Stimulated activated CD4-positive, alpha-beta T cell treated with anti-CD3 and anti-CD28 coated beads, Interleukin-15, amount 100 ng/mL, for 24 hours (primary cell): ENCODE measurements around the gene FAM236A.
"Not testable (repeated sequence)": the region's sequence is repeated elsewhere in the genome, so short reads cannot be mapped to it uniquely, and the experiment has no call there.

Experiments used
- DNase-seq: peaks from one replicate; pipeline ENCODE4 v3.0.0-alpha.2; 2020

The FAM236A gene

DNA sequence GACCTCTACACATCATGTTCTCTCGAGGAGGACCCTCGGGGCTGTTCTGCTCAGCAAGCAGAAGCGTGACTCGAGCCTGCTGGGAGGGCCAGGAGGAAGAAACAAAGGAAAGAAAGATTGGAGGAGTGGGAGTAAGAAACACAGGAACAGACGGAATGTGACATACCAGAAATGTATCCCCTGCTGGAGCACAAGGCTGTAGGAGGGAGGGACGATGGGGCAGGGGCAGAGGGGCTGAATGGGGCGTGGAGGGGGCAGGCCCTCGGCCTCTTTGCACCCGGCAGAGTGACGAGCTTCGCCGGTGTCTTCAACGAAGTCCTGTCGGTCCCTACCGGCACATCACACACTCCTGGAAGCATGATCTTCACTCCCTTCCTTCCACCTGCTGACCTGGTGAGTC is at the start of gene FAM236A:
Gene FAM236A (plus strand): TSS at position 301 of the 400 bp plus-strand sequence. CDS start 57 bp downstream, at position 358.
- DNase-seq: not testable (repeated sequence)

DNA sequence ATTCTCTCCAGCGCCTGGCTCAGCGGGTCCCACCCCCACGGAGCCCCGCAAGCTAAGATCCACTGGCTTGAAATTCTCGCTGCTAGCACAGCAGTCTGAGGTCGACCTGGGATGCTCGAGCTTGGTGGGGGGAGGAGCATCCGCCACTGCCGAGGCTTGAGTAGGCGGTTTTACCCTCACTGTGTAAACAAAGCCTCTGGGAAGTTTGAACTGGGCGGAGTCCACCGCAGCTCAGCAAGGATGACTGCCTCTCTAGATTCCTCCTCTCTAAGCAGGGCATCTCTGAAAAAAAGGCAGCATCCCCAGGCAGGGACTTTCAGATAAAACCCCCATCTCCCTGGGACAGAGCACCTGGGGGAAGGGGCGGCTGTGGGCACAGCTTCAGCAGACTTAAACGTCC is 48.3 kb upstream of the FAM236A start:
- not testable (repeated sequence) for DNase-seq

DNA sequence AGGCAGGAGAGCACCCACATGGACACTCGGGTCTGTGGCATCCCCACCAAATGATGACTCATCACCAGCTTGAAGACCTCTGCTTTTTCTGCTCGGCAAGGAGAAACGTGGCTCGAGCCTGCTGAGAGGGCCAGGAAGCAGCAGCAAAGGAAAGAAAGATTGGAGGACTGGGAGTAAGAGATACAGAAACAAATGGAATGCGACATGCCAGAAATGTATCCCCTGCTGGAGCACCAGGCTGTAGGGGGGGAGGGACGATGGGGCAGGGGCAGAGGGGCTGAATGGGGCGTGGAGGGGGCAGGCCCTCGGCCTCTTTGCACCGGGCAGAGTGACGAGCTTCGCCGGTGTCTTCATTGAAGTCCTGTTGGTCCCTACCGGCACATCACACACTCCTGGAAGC is 25.7 kb upstream of the FAM236A start, which contains the start of gene FAM236C:
Gene FAM236C (plus strand): TSS at position 301 of the 400 bp plus-strand sequence. CDS start 100 bp downstream, outside the sequence.
- not testable (repeated sequence) for DNase-seq

DNA sequence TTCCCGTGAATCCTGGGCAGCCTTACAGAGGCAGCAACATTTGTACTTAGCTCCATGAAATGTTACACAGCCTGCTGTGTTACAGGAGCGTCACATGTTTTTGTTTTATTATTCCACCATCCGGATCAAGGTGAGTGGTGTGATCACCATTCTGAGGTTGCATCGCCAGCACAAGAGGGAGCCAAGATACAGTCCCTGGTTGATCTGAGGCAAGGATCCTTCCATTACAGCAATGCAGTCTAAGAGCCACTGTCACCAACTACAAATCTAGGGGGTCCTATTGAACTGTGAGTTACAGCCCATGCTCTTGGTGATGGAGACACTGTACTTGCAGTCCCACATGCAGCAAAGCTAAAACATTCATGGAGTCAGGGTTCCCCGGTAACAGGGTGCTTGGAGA is 21.9 kb upstream of the FAM236A start:
- peak; percentile 0 for DNase-seq

DNA sequence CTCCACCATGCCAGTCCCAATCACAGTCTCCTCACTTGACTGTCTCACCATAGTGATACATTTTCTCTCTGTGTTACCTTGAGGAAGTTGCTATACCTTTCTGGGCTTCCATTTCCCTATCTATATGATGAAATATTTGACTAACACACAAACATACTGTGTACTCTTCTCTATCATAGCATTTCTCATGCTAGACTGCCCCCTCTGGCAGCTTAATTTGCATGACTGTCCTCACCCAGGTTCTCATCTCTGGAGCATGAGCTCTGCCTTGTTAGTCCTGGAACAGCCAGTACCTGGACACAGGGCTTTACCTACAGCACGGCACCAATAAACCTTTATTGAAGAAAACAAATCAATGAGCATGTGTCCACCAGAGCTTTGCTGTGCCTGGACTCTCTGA is 5.7 kb upstream of the FAM236A start:
- not testable (repeated sequence) for DNase-seq

DNA sequence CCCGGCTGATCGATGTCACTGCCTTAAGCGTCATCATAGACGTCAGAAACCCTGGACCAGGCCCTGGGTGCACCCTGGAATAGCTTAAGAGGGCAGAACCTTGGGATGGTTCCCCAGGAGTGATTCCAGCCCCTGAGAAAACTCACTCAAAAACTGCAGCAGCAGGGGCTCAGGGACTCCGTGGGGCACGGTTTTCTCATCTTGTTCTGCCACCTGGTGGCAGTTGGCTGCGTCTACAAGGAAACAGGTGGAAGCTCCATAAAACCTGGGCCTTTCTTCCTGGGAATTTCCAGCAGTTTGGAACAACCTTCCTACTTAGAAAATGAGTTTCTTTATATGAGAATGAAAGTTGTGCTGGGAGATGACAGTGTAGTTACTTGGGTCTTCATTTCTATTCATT is 1.6 kb upstream of the FAM236A start:
- DNase-seq: not testable (repeated sequence)

DNA sequence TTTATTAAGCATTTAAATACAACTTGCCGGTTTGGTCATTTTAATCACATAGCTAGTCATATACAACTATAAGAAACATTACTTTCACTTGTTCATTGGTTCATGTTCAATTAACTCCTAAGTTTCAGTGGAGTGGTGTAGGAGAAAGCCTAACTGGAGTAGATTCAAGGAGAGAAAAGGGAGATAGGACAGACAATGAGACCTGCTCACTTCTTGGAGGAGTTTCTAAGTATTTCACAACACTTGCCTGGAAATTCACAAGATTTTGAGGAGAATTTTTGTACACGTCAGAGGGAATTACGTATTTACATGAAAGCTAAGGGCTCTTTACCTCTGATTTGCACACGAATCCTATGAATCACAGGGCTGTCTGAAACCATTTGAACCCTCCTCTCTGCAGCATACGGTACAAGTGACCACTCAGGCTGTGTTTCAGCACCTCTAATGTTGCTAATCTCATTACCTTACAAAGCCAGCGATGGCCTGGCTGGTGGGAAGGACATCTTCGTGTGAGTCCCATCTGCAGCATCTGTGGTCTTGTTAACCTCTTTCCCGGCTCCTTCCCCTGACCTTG is 1.0 kb upstream of the FAM236A start:
- DNase-seq: not testable (repeated sequence)

DNA sequence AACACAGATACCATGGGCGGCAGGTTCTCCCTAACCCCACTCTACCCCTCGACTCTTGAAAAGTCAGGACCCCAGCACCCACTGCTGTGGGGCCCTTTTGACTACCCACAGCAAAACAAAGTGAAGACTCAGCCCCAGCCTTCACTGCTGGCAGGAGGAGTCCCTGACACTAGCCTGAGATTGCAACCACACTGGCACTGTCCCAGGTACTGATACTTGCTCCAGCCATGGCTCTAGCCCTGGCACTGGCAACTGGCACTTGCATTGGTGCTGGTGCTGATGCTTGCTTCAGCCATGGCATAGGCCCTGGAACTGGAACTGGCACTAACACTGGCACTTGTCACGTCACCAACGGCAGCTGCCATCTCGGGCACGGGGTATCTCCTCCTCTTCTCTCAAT is 4.3 kb downstream of the FAM236A start:
- DNase-seq: not testable (repeated sequence)

DNA sequence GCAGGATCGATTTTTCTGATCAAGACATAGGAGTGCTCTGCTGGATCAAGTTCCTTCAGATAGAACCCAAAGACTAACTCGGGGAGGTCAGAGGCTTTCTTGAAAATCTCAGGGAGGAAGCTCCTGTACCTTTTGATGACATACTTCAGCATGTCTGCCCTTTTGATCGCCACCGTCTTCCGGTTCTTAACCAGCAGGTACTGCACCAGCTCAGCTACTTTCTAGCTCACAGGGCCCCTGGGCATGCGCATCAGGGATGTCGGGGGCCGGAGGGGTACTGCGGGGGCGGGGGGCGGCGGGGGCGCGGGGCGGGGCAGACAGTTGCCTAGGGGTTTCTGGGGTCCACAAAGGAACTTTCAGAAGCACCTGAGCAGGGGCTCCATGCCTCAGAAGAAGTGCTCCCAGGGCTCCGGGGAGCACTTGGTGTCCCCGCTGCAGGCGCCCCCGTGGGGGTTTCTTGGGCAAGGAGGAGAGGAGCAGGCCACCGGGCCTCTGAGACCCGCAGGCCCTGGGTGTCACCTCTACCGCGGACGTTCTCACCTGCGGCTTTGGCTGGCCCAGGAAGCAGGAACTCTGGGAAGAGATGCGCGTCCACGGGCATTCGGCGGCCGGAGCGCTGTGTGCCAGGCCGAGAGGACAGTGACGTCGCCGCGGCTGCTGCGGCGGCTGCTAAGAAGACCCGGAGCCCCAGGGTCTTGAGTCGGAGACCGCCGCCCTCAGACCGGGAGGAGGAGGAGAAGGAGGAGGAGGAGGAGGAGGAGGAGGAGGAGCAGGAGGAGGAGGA is 5.2 kb downstream of the FAM236A start:
- DNase-seq: not testable (repeated sequence)

DNA sequence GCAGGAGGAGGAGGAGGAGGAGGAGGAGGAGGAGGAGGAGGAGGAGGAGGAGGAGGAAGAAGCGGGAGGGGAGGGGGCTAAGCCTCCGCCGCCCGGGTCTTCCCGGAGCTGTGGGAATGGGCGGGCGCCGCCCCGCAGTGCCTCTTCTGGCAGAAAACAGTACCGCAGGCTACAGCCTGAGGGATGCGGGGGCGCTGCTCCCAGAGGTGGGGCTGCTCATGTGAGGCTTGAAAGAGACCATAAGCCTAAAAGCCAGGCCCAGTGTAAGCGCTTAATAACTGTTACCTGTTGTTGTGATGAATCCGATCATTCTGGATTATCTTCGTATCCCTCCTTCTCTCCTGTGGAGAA is 5.8 kb downstream of the FAM236A start, which contains the start of gene DMRTC1:
Gene DMRTC1 (minus strand): TSS at position 19 of the 351 bp plus-strand sequence. CDS start 68,143 bp downstream, outside the sequence.
- DNase-seq: not testable (repeated sequence)

DNA sequence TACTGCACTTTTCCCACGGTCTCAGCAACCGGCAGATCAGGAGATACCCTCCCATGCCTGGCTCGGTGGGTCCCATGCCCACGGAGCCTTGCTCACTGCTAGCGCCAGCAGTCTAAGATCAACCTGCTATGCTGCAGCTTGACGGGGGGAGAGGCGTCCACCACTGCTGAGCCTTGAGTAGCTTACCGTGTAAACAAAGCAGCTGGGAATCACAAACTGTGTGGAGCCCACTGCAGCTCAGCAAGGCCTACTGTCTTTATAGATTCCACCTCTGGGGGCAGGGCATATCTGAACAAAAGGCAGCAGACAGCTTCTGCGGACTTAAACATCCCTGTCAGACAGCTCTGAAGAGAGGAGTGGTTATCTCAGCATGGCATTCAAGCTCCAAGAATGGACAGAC is 22.0 kb downstream of the FAM236A start:
- DNase-seq: not testable (repeated sequence)

DNA sequence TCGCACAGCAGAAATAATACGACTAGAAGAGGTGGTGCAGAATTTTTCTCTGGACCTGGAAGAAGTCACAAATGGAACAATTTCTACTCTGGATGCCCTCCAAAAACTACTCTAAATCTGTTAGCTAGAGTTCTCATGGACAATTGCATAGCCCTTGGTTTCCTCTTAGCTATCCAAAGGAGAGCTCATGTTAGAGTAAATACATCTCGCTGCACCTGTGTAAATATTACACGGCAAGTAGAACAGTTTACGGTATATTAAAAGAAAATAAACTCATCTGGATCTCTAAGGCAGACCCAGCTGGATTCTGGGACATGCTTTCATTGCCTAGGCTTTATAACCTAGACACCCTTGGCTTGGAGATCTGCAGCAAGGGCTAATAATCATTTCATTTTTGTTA is 33.9 kb downstream of the FAM236A start:
- not testable (repeated sequence) for DNase-seq

DNA sequence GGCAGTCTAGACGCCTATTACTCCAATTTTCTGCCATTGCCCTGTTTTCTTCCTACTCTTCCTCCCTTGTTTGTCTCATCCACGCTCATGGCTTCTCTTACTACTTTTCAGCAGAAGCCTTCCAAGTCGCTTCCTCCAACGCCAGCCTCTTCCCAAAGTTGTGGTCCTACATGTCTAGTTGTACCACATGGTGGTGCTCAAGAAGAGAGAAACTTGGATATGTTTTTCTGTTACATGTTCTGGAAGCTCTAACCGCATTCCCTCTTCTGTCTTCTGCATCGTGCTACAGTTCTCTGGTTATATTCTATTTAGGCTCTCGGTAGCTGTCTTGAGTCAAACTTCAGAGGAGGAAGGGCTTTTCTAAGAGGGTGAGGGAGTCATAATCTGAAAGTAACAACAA is 36.9 kb downstream of the FAM236A start:
- not testable (repeated sequence) for DNase-seq

DNA sequence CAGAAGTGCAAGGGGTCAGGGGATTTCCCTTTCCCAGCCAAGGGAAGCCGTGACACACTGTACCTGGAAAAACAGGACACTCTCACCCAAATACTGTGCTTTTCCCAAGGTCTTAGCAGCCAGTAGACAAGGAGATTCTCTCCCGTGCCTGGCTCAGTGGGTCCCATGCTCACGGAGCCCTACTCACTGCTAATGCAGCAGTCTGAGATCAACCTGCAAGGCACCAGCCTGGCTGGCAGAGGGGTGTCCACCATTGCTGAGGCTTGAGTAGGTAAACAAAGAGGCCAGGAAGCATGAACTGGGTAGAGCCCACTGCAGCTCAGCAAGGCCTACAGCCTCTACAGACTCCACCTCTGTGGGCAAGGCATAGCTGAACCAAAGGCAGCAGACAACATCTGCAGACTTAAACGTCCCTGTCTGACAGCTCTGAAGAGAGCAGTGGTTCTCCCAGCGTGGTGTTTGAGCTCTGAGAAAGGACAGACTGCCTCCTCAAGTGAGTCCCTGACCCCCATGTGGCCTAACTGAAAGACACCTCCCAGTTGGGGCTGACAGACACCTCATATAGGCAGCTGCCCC is 43.0 kb downstream of the FAM236A start:
- DNase-seq: not testable (repeated sequence)
